A549 (cell line): ENCODE results near the gene SHC2. TPM values are rescaled to one million over a fixed set of nuclear protein-coding genes. Genes with fewer than 3 reads are reported as not detected.

Source experiments
- ATAC-seq, 2 experiments: fragments of 200-7000 bp in 1 of 2; fragments of >200 bp in 1 of 2; cut with Nextera tagmentation in 1 of 2; cut with Tn5 transposase in 1 of 2; 3 replicates each; pipeline versions ENCODE4 v1.8.0 to v1.9.1; 2018 to 2020; ENCODE audit warnings: mild to moderate bottlenecking in 1 of 2, moderate library complexity in 1 of 2
- CTCF ChIA-PET: fragments of 300-600 bp; sonication (Branson Sonifier 250); formaldehyde crosslinking; extraction: SDS; loops from one replicate; lab custom pipeline; 2021; ENCODE audit warnings: antibody characterized with exemption, inconsistent platforms; lab: Yijun Ruan, JAX
- POLR2A ChIA-PET: fragments of 350-600 bp; formaldehyde crosslinking; extraction: SDS; loops from one replicate; lab custom pipeline; 2021; ENCODE audit warnings: antibody characterized with exemption, inconsistent platforms; lab: Yijun Ruan, JAX
- DNase-seq, 2 experiments: peaks; one replicate each; pipeline versions ENCODE4 v3.0.0 to v3.0.0-alpha.2; 2011 to 2016; ENCODE audit warnings: low read depth in 1 of 2, low spot score in 1 of 2
- FAIRE-seq: peaks from 2 replicates; lab custom pipeline; 2011; peaks lifted over from hg19 to GRCh38; lab: Jason Lieb, UNC
- H3K27ac ChIP-seq, 2 experiments: fragments of >200 bp; sonication (Bioruptor Twin); formaldehyde crosslinking; 3 replicates each; pipeline ENCODE4 v1.5.1; 2016 to 2017
- H3K4me1 ChIP-seq: fragments of >200 bp; sonication (Bioruptor Twin); formaldehyde crosslinking; 3 replicates; pipeline ENCODE4 v1.6.1; 2016
- H3K4me2 ChIP-seq: fragments of >200 bp; sonication (Bioruptor Twin); formaldehyde crosslinking; 3 replicates; pipeline ENCODE4 v1.6.1; 2016
- H3K4me3 ChIP-seq: fragments of >200 bp; sonication (Bioruptor Twin); formaldehyde crosslinking; 3 replicates; pipeline ENCODE4 v1.5.1; 2016
- H3K9me3 ChIP-seq: fragments of >200 bp; sonication (Bioruptor Twin); formaldehyde crosslinking; 3 replicates; pipeline ENCODE4 v1.6.1; 2016
- CBX2 ChIP-seq: fragments of 200-600 bp; sonication (generic); IDR thresholded peaks from 2 replicates; pipeline ENCODE4 v1.6.1; 2016; ENCODE audit warnings: low read depth, mild to moderate bottlenecking, borderline replicate concordance
- CHD2 ChIP-seq: fragments of 150-350 bp; IDR thresholded peaks from 2 replicates; pipeline ENCODE4 v1.6.1; 2014; ENCODE audit warnings: low read length; ENCODE audit not compliant: partially characterized antibody
- CHD4 ChIP-seq: fragments of 200-600 bp; sonication (generic); IDR thresholded peaks from 2 replicates; pipeline ENCODE4 v1.6.1; 2016; ENCODE audit warnings: antibody characterized with exemption, mild to moderate bottlenecking, borderline replicate concordance
- EP300 ChIP-seq, 2 experiments: fragments of >200 bp; sonication (Bioruptor Twin); formaldehyde crosslinking; IDR thresholded peaks; 2 replicates in 1 of 2; 3 replicates in 1 of 2; pipeline ENCODE4 v1.6.1; 2016 to 2017
- ESRRA ChIP-seq: fragments of 150-350 bp; IDR thresholded peaks from 2 replicates; pipeline ENCODE4 v1.6.1; 2014; ENCODE audit warnings: mild to moderate bottlenecking, low read length, borderline replicate concordance
- FOSL2 ChIP-seq, 2 experiments: fragments of 450-650 bp in 1 of 2; fragments of >200 bp in 1 of 2; sonication (Bioruptor Twin) in 1 of 2; formaldehyde crosslinking; IDR thresholded peaks; 2 replicates each; pipeline versions ENCODE4 v1.5.0 to v1.6.1; 2016 to 2020; ENCODE audit warnings: mild to moderate bottlenecking in 1 of 2, moderate library complexity in 1 of 2
- JUN ChIP-seq, 2 experiments: fragments of >200 bp; sonication (Bioruptor Twin); formaldehyde crosslinking; IDR thresholded peaks; 2 replicates in 1 of 2; 3 replicates in 1 of 2; pipeline ENCODE4 v1.6.1; 2016 to 2017
- JUNB ChIP-seq: fragments of >200 bp; sonication (Bioruptor Twin); formaldehyde crosslinking; IDR thresholded peaks from 2 replicates; pipeline ENCODE4 v1.6.1; 2016
- KDM1A ChIP-seq: fragments of 200-600 bp; sonication (generic); IDR thresholded peaks from 2 replicates; pipeline ENCODE4 v1.6.1; 2016; ENCODE audit warnings: low read depth, mild to moderate bottlenecking
- KDM5A ChIP-seq: fragments of 200-600 bp; sonication (generic); IDR thresholded peaks from 2 replicates; pipeline ENCODE4 v1.6.1; 2016; ENCODE audit warnings: antibody characterized with exemption, mild to moderate bottlenecking
- MAFK ChIP-seq: fragments of 450-650 bp; IDR thresholded peaks from 2 replicates; pipeline ENCODE4 v1.6.1; 2014; ENCODE audit not compliant: partially characterized antibody
- NPAS2 ChIP-seq: fragments of 250-450 bp; sonication (Bioruptor Pico); IDR thresholded peaks from 2 replicates; pipeline ENCODE4 v1.8.0; 2022; ENCODE audit warnings: mild to moderate bottlenecking, moderate library complexity, borderline replicate concordance
- RAD21 ChIP-seq, 2 experiments: fragments of >200 bp in 1 of 2; sonication (Bioruptor Twin) in 1 of 2; formaldehyde crosslinking in 1 of 2; IDR thresholded peaks in 1 of 2; conservative IDR thresholded peaks in 1 of 2; 2 replicates in 1 of 2; 3 replicates in 1 of 2; pipeline ENCODE4 v1.6.1; 2012 to 2018; ENCODE audit warnings: inconsistent platforms in 1 of 2
- RARB ChIP-seq: fragments of 250-450 bp; sonication (Bioruptor Pico); IDR thresholded peaks from 2 replicates; pipeline ENCODE4 v1.8.0; 2021; ENCODE audit warnings: mild to moderate bottlenecking, moderate library complexity
- RCOR1 ChIP-seq: fragments of 150-350 bp; IDR thresholded peaks from 2 replicates; pipeline ENCODE4 v1.6.1; 2014; ENCODE audit warnings: antibody characterized with exemption, low read length, low read depth
- SREBF2 ChIP-seq: fragments of 450-650 bp; IDR thresholded peaks from 2 replicates; pipeline ENCODE4 v1.6.1; 2014; ENCODE audit warnings: mild to moderate bottlenecking, moderate library complexity
- TFCP2L1 ChIP-seq: fragments of 250-450 bp; sonication (Bioruptor Pico); IDR thresholded peaks from 2 replicates; pipeline ENCODE4 v1.5.0; 2021; ENCODE audit warnings: mild to moderate bottlenecking
- TP53 ChIP-seq: fragments of 250-450 bp; sonication (Bioruptor Pico); IDR thresholded peaks from 2 replicates; pipeline ENCODE4 v1.5.0; 2021; ENCODE audit warnings: mild to moderate bottlenecking, moderate library complexity
- ZFP36 ChIP-seq: fragments of 450-650 bp; IDR thresholded peaks from 2 replicates; pipeline ENCODE4 v1.6.1; 2014; ENCODE audit warnings: borderline replicate concordance; ENCODE audit not compliant: partially characterized antibody
- WGBS: methylation state at CpG from one replicate; pipeline ENCODE4 v1.1.6; 2017; ENCODE audit errors: missing lambda C conversion rate; 5-methylcytosine and 5-hydroxymethylcytosine counted together
- polyA plus RNA-seq, 4 experiments: library from polyadenylated mRNA; depleted of rRNA in 3 of 4; stranded (reverse); fragments of >200 nt; fragmentation: RNase III in 1 of 4; extraction: RNeasy Plus Mini Kit Qiagen cat#74134 plus additional on column Dnase treatment in 1 of 4; gene quantifications; 2 replicates in 3 of 4; 3 replicates in 1 of 4; pipeline ENCODE4 v1.2.3, GENCODE V29; 2011 to 2017
- TF ChIP-seq, protein P1 (sequence below): fragments of >200 bp; sonication (Bioruptor Twin); formaldehyde crosslinking; IDR thresholded peaks from 3 replicates; pipeline ENCODE4 v1.5.1; 2016
- TF ChIP-seq, protein P2 (sequence below): IDR thresholded peaks from 2 replicates; pipeline ENCODE4 v1.6.1; 2012
- TF ChIP-seq, protein P3 (sequence below): fragments of 150-350 bp; IDR thresholded peaks from 2 replicates; pipeline ENCODE4 v1.6.1; 2014; ENCODE audit warnings: low read depth, mild to moderate bottlenecking, low read length
- TF ChIP-seq, protein P4 (sequence below): fragments of 450-650 bp; IDR thresholded peaks from 2 replicates; pipeline ENCODE4 v1.6.1; 2014; ENCODE audit warnings: antibody characterized with exemption
- TF ChIP-seq, protein P5 (sequence below): fragments of 250-450 bp; sonication (Bioruptor Pico); IDR thresholded peaks from 2 replicates; pipeline ENCODE4 v1.5.0; 2021; ENCODE audit warnings: mild to moderate bottlenecking, moderate library complexity, borderline replicate concordance

The SHC2 gene
- polyA plus RNA-seq, 2 of the 4 experiments (the other 2 are of a cell fraction), result 0.36 to 0.58 TPM

DNA sequence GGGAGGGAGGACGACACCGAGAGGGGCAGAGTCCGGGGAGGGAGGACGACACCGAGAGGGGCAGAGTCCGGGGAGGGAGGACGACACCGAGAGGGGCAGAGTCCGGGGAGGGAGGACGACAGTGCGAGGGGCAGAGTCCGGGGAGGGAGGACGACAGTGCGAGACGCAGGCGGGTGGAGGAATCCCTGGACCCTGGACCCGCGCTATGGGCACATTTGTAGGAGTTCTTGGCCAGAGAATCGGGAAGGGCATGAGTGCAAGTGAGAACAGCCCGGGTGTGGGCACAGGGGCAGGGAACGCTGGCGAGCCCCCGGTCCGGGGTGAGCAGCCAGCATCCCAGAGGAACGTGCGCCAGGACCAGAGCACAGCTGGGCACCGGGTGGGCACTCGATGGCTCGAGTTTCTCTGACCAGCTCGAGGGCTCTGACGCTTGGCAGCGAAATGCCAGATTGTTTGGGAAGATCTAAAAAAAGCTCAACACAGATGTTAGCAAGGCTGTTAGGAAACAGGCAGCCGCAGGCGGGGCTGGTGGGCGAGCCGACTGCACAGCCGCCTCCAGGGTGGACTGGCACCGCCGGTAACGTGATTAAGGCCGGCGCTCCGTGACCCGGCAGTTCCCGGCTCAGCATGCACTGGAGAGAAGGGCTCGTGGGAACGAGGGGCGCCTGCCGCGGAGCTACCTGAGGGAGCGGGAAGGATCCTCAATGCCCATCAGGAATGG lies 33.9 kb downstream of the SHC2 start (continued):
- TF ChIP-seq RCOR1 (no peak), SREBF2 (no peak)

DNA sequence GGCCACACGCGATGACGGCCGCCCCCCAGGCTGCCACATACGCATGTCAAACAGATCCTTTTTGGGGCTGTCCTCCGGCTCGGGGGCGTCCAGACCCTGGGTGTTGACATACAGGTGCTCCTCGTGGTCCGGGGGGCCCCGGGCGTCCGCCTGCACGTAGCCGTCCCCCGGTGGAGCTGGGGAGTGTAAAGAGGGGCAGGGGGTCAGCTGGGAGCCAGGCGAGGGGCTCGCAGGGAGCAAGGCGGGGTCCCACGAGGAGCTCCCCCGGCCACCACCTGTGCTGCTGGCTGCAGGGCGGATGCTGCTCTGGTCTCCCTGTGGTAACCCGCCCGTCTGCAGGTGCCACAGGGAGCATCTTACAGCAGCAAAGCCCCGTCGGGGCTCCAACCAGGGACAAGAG lies 35.8 kb downstream of the SHC2 start:
- Histone ChIP-seq H3K9me3 (no peaks in the 10 kb centered on the region), H3K4me2 (no peak overlapping the region), H3K4me3 (no peak overlapping the region), H3K27ac (no peak overlapping the region), H3K4me1 (no peaks in the 10 kb centered on the region)
- TF ChIP-seq CHD2 (no peak), JUNB (no peak), TP53 (CRISPR knock-in tag) (no peak), RCOR1 (no peak), ZFP36 (no peak)
- TF ChIP-seq, protein P1, sequence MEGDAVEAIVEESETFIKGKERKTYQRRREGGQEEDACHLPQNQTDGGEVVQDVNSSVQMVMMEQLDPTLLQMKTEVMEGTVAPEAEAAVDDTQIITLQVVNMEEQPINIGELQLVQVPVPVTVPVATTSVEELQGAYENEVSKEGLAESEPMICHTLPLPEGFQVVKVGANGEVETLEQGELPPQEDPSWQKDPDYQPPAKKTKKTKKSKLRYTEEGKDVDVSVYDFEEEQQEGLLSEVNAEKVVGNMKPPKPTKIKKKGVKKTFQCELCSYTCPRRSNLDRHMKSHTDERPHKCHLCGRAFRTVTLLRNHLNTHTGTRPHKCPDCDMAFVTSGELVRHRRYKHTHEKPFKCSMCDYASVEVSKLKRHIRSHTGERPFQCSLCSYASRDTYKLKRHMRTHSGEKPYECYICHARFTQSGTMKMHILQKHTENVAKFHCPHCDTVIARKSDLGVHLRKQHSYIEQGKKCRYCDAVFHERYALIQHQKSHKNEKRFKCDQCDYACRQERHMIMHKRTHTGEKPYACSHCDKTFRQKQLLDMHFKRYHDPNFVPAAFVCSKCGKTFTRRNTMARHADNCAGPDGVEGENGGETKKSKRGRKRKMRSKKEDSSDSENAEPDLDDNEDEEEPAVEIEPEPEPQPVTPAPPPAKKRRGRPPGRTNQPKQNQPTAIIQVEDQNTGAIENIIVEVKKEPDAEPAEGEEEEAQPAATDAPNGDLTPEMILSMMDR, result no peak
- ChIA-PET POLR2A (no interaction called here), CTCF (no interaction called here)
- FAIRE-seq, result no peak
- no peak for DNase-seq
- WGBS, result 0% methylated on average over 2 of the region's 26 CpGs
- ATAC-seq, result no peak

DNA sequence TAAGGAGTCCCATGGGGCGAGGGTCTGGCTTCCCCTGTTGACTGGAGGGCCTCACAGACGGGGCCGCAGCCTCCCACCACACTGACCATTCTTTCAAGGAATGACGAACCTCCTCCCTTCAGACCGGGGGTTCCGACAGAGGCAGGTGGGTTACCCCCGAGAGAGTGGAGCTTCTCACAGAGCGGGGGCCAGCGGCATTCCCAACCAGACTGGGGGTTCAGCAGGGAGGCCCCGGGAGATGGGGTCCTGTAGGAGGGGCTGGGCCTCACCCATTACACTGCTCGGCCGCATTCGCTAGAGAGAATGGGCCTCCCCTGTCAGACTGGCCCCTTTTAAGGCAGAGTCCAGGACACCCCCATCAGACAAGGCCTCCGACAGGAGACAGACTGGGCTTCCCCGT lies 36.3 kb downstream of the SHC2 start:
- ChIA-PET POLR2A (no interaction called here), CTCF (no interaction called here)
- Histone ChIP-seq H3K27ac (no peak overlapping the region), H3K4me3 (no peak overlapping the region), H3K9me3 (no peaks in the 10 kb centered on the region), H3K4me1 (no peaks in the 10 kb centered on the region), H3K4me2 (no peak overlapping the region)
- DNase-seq (no peak), ATAC-seq (no peak), FAIRE-seq (no peak)
- WGBS, result 74% methylated on average over 8 of the region's 15 CpGs
- TF ChIP-seq KDM1A (no peak), MAFK (no peak), FOSL2 (IDR thresholded peaks at IDR 0.05) (no peak), FOSL2 (CRISPR knock-in tag; IDR thresholded peaks at IDR 0.05) (no peak), TFCP2L1 (CRISPR knock-in tag) (no peak), CHD4 (no peak), JUN (IDR thresholded peaks at IDR 0.05) (no peak), CBX2 (no peak)
- TF ChIP-seq, protein P2, sequence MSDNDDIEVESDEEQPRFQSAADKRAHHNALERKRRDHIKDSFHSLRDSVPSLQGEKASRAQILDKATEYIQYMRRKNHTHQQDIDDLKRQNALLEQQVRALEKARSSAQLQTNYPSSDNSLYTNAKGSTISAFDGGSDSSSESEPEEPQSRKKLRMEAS, result no peak
- TF ChIP-seq, protein P3, sequence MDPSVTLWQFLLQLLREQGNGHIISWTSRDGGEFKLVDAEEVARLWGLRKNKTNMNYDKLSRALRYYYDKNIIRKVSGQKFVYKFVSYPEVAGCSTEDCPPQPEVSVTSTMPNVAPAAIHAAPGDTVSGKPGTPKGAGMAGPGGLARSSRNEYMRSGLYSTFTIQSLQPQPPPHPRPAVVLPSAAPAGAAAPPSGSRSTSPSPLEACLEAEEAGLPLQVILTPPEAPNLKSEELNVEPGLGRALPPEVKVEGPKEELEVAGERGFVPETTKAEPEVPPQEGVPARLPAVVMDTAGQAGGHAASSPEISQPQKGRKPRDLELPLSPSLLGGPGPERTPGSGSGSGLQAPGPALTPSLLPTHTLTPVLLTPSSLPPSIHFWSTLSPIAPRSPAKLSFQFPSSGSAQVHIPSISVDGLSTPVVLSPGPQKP, result no peak

DNA sequence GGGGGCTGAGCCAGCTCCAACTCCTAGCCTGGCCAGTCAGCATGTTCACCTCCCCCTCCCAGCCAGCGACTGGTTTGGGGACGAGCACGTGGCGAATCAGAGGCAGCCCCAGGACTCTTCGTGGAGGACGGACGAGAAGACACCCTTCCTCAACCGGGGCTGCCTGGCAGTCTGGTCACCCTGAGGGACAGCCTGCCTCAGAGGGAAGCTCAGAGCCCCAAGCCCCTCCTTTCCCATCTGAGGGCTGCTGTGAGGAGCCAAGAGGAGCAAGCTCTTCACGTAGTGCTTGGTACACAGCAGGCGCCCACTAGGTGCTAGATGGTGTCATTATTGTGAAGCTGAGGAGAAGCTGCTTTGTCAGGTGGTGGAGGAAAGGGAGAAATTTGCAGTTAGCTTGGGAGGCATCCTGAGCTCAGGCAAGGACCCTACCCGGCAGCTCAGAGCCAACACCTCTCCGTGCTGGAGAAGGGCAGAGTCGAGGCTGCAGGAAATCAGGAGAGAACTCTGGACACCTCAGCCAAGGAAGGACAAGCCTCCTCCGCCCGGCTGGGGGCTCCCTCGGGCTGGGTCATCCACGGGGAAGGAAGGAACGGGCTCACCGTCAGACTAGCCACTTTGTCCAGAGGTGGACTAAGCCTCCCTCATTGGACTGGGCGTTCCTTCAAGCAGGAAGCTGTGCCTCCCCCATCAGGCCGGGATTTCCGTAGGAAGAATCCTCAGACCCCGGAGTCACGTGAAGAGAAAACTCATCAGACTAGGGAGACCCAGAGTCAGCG lies 37.0 kb downstream of the SHC2 start:
- ChIA-PET POLR2A (no interaction called here), CTCF (no interaction called here)
- H3K4me3 ChIP-seq, result no peak overlapping the region
- no peak for TF ChIP-seq ESRRA
- TF ChIP-seq, protein P4, sequence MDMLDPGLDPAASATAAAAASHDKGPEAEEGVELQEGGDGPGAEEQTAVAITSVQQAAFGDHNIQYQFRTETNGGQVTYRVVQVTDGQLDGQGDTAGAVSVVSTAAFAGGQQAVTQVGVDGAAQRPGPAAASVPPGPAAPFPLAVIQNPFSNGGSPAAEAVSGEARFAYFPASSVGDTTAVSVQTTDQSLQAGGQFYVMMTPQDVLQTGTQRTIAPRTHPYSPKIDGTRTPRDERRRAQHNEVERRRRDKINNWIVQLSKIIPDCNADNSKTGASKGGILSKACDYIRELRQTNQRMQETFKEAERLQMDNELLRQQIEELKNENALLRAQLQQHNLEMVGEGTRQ, result no peak
- TF ChIP-seq, protein P2, result no peak
- TF ChIP-seq RARB (CRISPR knock-in tag), result no peak
- no peak for TF ChIP-seq NPAS2
- no peak for TF ChIP-seq RAD21 (conservative IDR thresholded peaks at IDR 0.05 in 1 of 2, IDR thresholded peaks at IDR 0.05 in 1 of 2)
- no peak for TF ChIP-seq KDM1A
- TF ChIP-seq KDM5A, result no peak
- TF ChIP-seq EP300 (IDR thresholded peaks at IDR 0.05), result no peak
- TF ChIP-seq, protein P5, sequence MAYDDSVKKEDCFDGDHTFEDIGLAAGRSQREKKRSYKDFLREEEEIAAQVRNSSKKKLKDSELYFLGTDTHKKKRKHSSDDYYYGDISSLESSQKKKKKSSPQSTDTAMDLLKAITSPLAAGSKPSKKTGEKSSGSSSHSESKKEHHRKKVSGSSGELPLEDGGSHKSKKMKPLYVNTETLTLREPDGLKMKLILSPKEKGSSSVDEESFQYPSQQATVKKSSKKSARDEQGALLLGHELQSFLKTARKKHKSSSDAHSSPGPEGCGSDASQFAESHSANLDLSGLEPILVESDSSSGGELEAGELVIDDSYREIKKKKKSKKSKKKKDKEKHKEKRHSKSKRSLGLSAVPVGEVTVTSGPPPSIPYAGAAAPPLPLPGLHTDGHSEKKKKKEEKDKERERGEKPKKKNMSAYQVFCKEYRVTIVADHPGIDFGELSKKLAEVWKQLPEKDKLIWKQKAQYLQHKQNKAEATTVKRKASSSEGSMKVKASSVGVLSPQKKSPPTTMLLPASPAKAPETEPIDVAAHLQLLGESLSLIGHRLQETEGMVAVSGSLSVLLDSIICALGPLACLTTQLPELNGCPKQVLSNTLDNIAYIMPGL (CRISPR knock-in tag), result no peak

More for the DNA sequence above, 37.0 kb downstream of the SHC2 start:
- FAIRE-seq, result no peak
- Histone ChIP-seq H3K9me3 (no peaks in the 10 kb centered on the region), H3K4me2 (no peak overlapping the region), H3K27ac (no peak overlapping the region), H3K4me1 (no peaks in the 10 kb centered on the region)
- peak in 1 of 2 experiments; percentile 53; a peak in 2 of 6 replicates for ATAC-seq
- DNase-seq, result no peak
- 62% methylated on average over 7 of the region's 25 CpGs for WGBS
